T-helper 1 cell treated with Interleukin-12 subunit alpha and Interleukin-12 subunit beta and Interleukin-4 antibody, amounts not matched to agents 30 μg/mL and 1 μg/mL, for 36 hours (primary cell): Measurements from ENCODE around the gene ZNF674.

Experiments used
- H3K27ac Mint-ChIP-seq: one replicate; pipeline ENCODE4 v1.8.0; 2021; ENCODE audit warnings: mild to moderate bottlenecking, mixed read lengths
- H3K27me3 Mint-ChIP-seq: one replicate; pipeline ENCODE4 v1.8.0; 2021; ENCODE audit warnings: low read depth, mixed read lengths
- H3K36me3 Mint-ChIP-seq: one replicate; pipeline ENCODE4 v1.8.0; 2021; ENCODE audit warnings: low read depth, mixed read lengths
- H3K4me1 Mint-ChIP-seq: one replicate; pipeline ENCODE4 v1.8.0; 2021; ENCODE audit warnings: low read depth, mixed read lengths
- H3K4me3 Mint-ChIP-seq: one replicate; pipeline ENCODE4 v1.8.0; 2021; ENCODE audit warnings: mild to moderate bottlenecking, moderate library complexity, mixed read lengths
- H3K9me3 Mint-ChIP-seq: one replicate; pipeline ENCODE4 v1.8.0; 2021; ENCODE audit warnings: mixed read lengths

Gene ZNF674

GRCh38 chrX:46574774-46575381 lies 29.7 kb upstream of the ZNF674 start:
- H3K27ac Mint-ChIP-seq = peak overlapping the region; percentile 45
- peaks cover 38% of the 10 kb centered on the region for H3K4me1 Mint-ChIP-seq
- H3K4me3 Mint-ChIP-seq = peak overlapping the region; percentile 71
- peaks cover 13% of the 10 kb centered on the region for H3K36me3 Mint-ChIP-seq
- H3K27me3 Mint-ChIP-seq = no peaks in the 10 kb centered on the region
- H3K9me3 Mint-ChIP-seq = no peaks in the 10 kb centered on the region

- Mint-ChIP-seq H3K9me3 (no peaks in the 10 kb centered on the region), H3K4me3 (peak overlapping the region; percentile 71), H3K4me1 (peaks cover 33% of the 10 kb centered on the region), H3K36me3 (peaks cover 9% of the 10 kb centered on the region), H3K27ac (peak overlapping the region; percentile 45), H3K27me3 (no peaks in the 10 kb centered on the region)
Observed at GRCh38 chrX:46573892-46574773, 28.9 kb upstream of the ZNF674 start.

GRCh38 chrX:46573331-46573891 lies 28.2 kb upstream of the ZNF674 start, which contains the start of gene CHST7:
TSS of gene CHST7 (plus strand) at chrX:46573765. CDS start at chrX:46573932, 167 bp downstream.
- Mint-ChIP-seq H3K27ac (peak within 1 kb of the TSS; percentile 81), H3K4me1 (peaks cover 33% of the 10 kb centered on the region), H3K27me3 (no peaks in the 10 kb centered on the region), H3K9me3 (no peaks in the 10 kb centered on the region), H3K4me3 (peak within 1 kb of the TSS; percentile 71), H3K36me3 (peaks cover 9% of the 10 kb centered on the region)

- Mint-ChIP-seq H3K27ac (peak overlapping the region; percentile 81), H3K4me3 (peak overlapping the region; percentile 71), H3K9me3 (no peaks in the 10 kb centered on the region), H3K27me3 (no peaks in the 10 kb centered on the region), H3K4me1 (peaks cover 29% of the 10 kb centered on the region), H3K36me3 (peaks cover 4% of the 10 kb centered on the region)
Observed at GRCh38 chrX:46572340-46572936, 27.2 kb upstream of the ZNF674 start.

GRCh38 chrX:46571423-46572339 lies 26.5 kb upstream of the ZNF674 start:
- H3K27ac Mint-ChIP-seq = peak overlapping the region; percentile 81
- no peaks in the 10 kb centered on the region for H3K9me3 Mint-ChIP-seq
- no peaks in the 10 kb centered on the region for H3K27me3 Mint-ChIP-seq
- H3K4me1 Mint-ChIP-seq = peaks cover 25% of the 10 kb centered on the region
- H3K4me3 Mint-ChIP-seq = peak overlapping the region; percentile 71
- H3K36me3 Mint-ChIP-seq = peaks cover 4% of the 10 kb centered on the region

GRCh38 chrX:46569621-46570020 lies 24.4 kb upstream of the ZNF674 start:
- H3K27me3 Mint-ChIP-seq = no peaks in the 10 kb centered on the region
- H3K4me3 Mint-ChIP-seq = no peak overlapping the region
- H3K9me3 Mint-ChIP-seq = no peaks in the 10 kb centered on the region
- H3K36me3 Mint-ChIP-seq = no peaks in the 10 kb centered on the region
- peaks cover 17% of the 10 kb centered on the region for H3K4me1 Mint-ChIP-seq
- H3K27ac Mint-ChIP-seq = no peak overlapping the region

- Mint-ChIP-seq H3K9me3 (no peaks in the 10 kb centered on the region), H3K27ac (no peak overlapping the region), H3K4me1 (peaks cover 13% of the 10 kb centered on the region), H3K27me3 (no peaks in the 10 kb centered on the region), H3K4me3 (no peak overlapping the region), H3K36me3 (no peaks in the 10 kb centered on the region)
Observed at GRCh38 chrX:46567388-46567787, 22.2 kb upstream of the ZNF674 start.

GRCh38 chrX:46561824-46562657 lies 16.8 kb upstream of the ZNF674 start:
- Mint-ChIP-seq H3K27me3 (no peaks in the 10 kb centered on the region), H3K4me3 (peak overlapping the region; percentile 42), H3K36me3 (peaks cover under 1% of the 10 kb centered on the region), H3K9me3 (no peaks in the 10 kb centered on the region), H3K4me1 (peaks cover 16% of the 10 kb centered on the region), H3K27ac (no peak overlapping the region)

- no peaks in the 10 kb centered on the region for H3K9me3 Mint-ChIP-seq
- H3K36me3 Mint-ChIP-seq = peaks cover 2% of the 10 kb centered on the region
- H3K27me3 Mint-ChIP-seq = no peaks in the 10 kb centered on the region
- no peak overlapping the region for H3K27ac Mint-ChIP-seq
- H3K4me3 Mint-ChIP-seq = no peak overlapping the region
- H3K4me1 Mint-ChIP-seq = peaks cover 16% of the 10 kb centered on the region
Observed at GRCh38 chrX:46559062-46559461, 13.8 kb upstream of the ZNF674 start.

- Mint-ChIP-seq H3K4me1 (no peaks in the 10 kb centered on the region), H3K27ac (no peak overlapping the region), H3K4me3 (no peak overlapping the region), H3K36me3 (peaks cover 2% of the 10 kb centered on the region), H3K27me3 (no peaks in the 10 kb centered on the region), H3K9me3 (no peaks in the 10 kb centered on the region)
Observed at GRCh38 chrX:46554942-46555341, 9.7 kb upstream of the ZNF674 start.

GRCh38 chrX:46553935-46554334 lies 8.7 kb upstream of the ZNF674 start:
- peaks cover 3% of the 10 kb centered on the region for H3K36me3 Mint-ChIP-seq

GRCh38 chrX:46551494-46552128 lies 6.4 kb upstream of the ZNF674 start:
- Mint-ChIP-seq H3K4me3 (no peak overlapping the region), H3K9me3 (no peaks in the 10 kb centered on the region), H3K36me3 (peaks cover 5% of the 10 kb centered on the region), H3K4me1 (peaks cover 4% of the 10 kb centered on the region), H3K27ac (no peak overlapping the region), H3K27me3 (no peaks in the 10 kb centered on the region)

More at GRCh38 chrX:46553935-46554334, 8.7 kb upstream of the ZNF674 start:
- Mint-ChIP-seq H3K27me3 (no peaks in the 10 kb centered on the region), H3K4me1 (peaks cover 1% of the 10 kb centered on the region), H3K4me3 (no peak overlapping the region), H3K27ac (no peak overlapping the region), H3K9me3 (no peaks in the 10 kb centered on the region)

GRCh38 chrX:46549914-46550313 lies 4.7 kb upstream of the ZNF674 start:
- peaks cover 9% of the 10 kb centered on the region for H3K36me3 Mint-ChIP-seq
- no peaks in the 10 kb centered on the region for H3K27me3 Mint-ChIP-seq
- peaks cover 10% of the 10 kb centered on the region for H3K4me1 Mint-ChIP-seq
- H3K9me3 Mint-ChIP-seq = no peaks in the 10 kb centered on the region
- H3K27ac Mint-ChIP-seq = no peak overlapping the region
- H3K4me3 Mint-ChIP-seq = no peak overlapping the region
